ENCODE data around the gene STK33.

DNA sequence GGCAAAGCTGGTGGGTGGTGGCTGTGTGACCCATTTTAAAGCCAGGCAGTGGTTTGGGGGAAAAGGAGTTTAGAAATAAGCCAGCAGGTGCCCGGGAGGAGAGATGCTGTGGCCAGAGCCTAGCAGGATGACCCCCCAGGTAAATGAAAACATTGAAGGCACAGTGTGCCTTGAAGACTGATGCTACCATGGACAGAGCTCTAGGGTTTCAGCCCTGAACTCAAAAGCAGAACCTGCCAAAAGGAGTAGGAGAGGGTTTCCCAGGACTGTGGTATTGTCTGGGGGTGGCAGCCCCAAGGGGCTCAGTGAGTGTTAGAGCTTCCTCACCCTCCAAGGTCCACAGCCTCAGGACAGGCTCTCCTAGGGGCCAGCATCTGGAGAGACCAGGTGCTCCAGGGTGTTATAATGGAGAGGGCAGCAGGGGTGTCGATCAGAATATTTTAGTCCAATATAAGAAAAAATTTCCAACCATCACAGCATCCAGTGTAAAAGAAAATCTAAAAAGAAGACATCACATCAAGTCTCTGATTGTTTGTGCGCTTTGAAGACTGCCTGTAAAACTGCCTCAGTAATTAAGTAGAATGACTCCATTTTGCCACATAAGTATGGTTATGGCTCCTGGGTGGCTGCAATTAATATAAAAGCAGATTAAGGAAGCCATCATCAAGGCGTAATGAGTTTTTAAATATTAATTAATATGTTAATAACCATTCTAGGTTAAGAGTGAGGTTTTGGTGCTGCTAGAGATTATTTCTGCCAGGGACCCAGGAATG lies 241.7 kb downstream of the STK33 start:
- TF ChIP-seq, protein P1, sequence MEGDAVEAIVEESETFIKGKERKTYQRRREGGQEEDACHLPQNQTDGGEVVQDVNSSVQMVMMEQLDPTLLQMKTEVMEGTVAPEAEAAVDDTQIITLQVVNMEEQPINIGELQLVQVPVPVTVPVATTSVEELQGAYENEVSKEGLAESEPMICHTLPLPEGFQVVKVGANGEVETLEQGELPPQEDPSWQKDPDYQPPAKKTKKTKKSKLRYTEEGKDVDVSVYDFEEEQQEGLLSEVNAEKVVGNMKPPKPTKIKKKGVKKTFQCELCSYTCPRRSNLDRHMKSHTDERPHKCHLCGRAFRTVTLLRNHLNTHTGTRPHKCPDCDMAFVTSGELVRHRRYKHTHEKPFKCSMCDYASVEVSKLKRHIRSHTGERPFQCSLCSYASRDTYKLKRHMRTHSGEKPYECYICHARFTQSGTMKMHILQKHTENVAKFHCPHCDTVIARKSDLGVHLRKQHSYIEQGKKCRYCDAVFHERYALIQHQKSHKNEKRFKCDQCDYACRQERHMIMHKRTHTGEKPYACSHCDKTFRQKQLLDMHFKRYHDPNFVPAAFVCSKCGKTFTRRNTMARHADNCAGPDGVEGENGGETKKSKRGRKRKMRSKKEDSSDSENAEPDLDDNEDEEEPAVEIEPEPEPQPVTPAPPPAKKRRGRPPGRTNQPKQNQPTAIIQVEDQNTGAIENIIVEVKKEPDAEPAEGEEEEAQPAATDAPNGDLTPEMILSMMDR (IDR thresholded peaks at IDR 0.05) = no peak
- TF ChIP-seq POLR2A (IDR thresholded peaks at IDR 0.05) = no peak

Measured in adrenal gland (tissue), 5 donors.